Fibroblast of mammary gland (primary cell): Measurements from ENCODE around the gene TUT4.

Experiments used
- DNase-seq: peaks from one replicate; pipeline ENCODE4 v3.0.0-alpha.2; 2010; ENCODE audit warnings: low read depth
- H3K4me3 ChIP-seq: 2 replicates; pipeline ENCODE4 v1.5.1; 2011; ENCODE audit warnings: low read depth, mild to moderate bottlenecking, low read length, moderate library complexity; ENCODE audit not compliant: control insufficient read depth
- TF ChIP-seq, protein P1 (sequence below): conservative IDR thresholded peaks from 2 replicates; pipeline ENCODE4 v1.5.1; 2011; ENCODE audit warnings: low read depth, low read length, inconsistent platforms; ENCODE audit not compliant: control insufficient read depth, insufficient read depth

Gene TUT4

DNA sequence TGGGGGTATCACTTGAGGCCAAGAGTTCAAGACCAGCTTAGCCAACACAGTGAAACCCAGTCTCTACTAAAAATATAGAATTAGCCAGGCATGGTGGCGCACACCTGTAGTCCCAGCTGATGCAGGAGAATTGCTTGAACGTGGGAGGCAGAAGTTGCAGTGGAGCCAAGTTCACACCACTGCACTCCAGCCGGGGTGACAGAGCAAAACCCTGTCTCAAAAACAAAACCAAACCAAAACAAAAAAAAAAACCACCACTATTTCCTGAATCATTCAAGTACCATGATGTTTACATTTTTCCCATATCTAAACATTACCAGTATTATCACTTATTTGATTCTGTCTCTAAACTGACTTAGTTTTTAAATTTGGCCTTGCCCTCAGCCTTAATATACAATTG lies 29.5 kb downstream of the TUT4 start:
- no peak for DNase-seq
- H3K4me3 ChIP-seq: no peak overlapping the region
- TF ChIP-seq, protein P1, sequence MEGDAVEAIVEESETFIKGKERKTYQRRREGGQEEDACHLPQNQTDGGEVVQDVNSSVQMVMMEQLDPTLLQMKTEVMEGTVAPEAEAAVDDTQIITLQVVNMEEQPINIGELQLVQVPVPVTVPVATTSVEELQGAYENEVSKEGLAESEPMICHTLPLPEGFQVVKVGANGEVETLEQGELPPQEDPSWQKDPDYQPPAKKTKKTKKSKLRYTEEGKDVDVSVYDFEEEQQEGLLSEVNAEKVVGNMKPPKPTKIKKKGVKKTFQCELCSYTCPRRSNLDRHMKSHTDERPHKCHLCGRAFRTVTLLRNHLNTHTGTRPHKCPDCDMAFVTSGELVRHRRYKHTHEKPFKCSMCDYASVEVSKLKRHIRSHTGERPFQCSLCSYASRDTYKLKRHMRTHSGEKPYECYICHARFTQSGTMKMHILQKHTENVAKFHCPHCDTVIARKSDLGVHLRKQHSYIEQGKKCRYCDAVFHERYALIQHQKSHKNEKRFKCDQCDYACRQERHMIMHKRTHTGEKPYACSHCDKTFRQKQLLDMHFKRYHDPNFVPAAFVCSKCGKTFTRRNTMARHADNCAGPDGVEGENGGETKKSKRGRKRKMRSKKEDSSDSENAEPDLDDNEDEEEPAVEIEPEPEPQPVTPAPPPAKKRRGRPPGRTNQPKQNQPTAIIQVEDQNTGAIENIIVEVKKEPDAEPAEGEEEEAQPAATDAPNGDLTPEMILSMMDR: no peak

DNA sequence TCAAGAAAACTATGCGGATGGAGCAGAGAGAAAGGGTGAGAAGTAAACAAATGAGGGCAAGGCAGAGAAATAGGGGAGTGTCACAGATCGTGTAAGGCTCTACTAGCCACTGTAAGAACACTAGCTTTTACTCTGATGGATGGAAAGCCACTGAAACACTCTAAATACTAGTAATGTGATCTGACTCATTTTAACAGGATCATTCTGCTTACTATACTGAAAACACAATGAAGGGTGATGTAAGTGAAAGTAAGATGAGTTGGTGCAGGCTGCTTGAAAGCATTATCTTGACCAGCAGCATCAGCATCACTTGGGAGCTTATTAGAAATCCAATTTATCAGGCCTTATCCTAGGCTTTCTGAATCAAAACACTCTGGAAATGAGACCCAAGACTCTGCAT lies 32.7 kb downstream of the TUT4 start:
- DNase-seq: peak; percentile 34
- TF ChIP-seq, protein P1: no peak
- no peak overlapping the region for H3K4me3 ChIP-seq

DNA sequence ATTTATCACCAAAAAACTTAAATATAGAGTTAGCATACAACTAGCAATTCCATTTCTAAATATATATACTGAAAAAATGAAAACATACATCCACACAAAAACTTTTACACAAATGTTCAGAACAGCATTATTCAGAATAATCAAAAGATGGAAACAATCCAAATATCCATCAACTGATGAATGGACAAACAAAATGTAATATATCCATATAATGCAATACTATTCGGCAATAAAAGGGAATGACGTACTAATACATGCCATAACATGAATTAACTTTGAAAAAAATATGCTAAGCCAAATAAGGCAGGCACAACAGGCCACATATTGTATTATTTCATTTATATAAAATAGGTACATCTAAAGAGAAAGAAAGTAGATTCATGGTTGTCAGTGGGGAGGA lies 33.9 kb downstream of the TUT4 start:
- no peak for DNase-seq
- no peak overlapping the region for H3K4me3 ChIP-seq
- TF ChIP-seq, protein P1: no peak

DNA sequence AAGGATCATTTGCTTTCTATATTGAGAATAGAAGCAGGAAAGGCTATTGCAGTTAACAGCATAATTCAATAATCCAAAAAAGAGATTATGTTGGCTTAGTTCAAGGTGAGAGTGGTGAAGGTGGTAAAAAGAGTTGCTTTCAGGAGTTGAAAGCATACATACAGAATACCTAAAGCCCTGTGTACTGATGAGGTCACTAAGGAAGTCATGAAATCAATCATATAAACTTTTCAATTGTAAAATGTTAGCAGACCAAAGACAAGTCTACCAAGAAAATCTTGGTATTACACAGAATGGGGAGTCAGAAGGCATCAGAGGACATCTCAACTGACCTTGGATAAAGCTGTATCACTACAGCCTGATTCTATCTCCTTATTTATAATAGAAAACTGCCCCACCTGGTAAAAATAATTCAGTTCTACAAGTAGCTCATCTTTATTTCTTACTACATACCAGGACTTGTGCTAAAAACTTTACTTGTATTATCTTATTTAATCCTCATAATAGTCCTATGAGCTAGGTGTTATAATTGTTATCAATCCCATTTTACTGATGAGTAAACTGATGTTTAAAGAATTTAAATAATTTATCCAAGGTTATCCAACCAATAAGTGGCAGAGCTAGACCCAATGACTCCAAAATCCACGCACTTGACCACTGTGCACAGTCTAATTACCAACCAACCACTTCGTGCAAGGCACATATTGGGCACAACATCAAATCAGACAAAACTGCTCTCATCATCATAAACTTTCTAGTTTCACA lies 40.9 kb downstream of the TUT4 start:
- H3K4me3 ChIP-seq: no peak overlapping the region
- TF ChIP-seq, protein P1: no peak
- no peak for DNase-seq

DNA sequence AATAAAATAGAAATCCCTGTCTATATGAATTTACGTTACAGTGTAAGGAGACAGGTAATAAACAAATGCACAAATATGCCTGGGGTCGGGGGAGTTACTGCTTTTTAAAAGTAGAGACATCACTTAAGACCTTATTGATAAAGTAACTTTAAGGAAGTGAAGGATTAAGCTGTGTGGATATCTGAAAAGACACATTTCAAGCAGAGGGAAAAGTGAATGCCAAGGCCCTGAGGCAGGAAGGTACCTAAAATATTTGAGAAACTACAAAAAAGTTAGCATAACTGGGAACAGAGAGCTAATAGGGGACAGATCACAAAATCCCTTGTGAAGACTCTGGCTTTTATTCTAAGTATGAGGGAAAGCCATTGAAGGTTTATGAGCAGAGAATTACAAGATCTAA lies 41.5 kb downstream of the TUT4 start:
- no peak overlapping the region for H3K4me3 ChIP-seq
- TF ChIP-seq, protein P1: no peak
- DNase-seq: no peak

DNA sequence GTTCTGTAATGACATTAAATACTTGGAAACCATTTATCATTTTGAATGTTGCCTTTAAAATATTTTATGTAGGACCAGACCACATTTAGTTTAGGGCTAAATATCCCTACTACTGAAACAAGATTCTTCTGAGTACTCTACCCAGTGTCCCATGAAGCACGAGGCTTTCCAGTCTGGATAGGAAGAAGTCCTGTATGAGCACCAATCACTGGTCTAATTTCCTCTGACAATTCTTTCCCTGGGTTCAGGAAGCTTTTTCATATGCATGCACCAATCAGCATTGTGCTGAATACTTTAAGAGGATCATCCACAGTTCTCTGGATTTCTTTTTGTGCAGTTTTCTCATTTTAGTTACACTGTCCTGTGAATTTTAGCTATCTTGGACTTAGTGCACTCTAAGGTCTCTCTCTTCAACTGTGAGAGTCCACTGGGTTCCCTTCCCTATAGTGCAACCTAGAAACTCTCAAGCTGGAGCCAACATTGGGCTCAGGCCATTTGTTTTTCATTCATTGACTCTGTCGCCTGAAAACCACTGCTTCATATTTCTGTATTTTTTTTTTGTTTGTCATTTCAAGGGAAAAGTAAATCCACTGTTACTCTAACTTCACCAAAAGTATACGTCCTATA lies 45.9 kb downstream of the TUT4 start:
- H3K4me3 ChIP-seq: no peak overlapping the region
- no peak for DNase-seq
- TF ChIP-seq, protein P1: no peak

DNA sequence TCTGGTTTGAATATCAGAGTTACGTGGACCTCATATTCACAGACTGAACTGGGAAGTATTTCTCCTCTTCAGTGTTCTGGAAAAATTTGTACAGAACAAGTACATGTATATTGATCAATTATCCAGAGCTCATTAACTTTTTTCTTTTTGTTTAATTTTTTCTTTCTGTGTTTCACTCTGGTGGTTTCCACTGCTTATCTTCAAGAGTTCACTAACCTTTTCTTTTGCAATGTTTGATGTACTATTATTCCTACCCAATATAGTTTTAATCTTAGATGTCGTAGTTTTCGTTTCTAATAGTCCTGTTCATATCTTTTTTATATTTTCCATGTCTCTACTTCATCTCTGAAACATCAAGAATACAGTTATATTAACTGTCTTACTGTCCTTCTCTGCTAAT lies 46.5 kb downstream of the TUT4 start:
- no peak for DNase-seq
- TF ChIP-seq, protein P1: no peak
- no peak overlapping the region for H3K4me3 ChIP-seq
